GM18508 (cell line): Measurements from ENCODE around the gene SGSM2.

Source experiments
- ATAC-seq: cut with Tn5 transposase; IDR thresholded peaks from one replicate; pipeline ENCODE4 v1.9.1; 2021; ENCODE audit warnings: moderate number of reproducible peaks; ENCODE audit not compliant: insufficient read depth, unreplicated experiment

Gene SGSM2

DNA sequence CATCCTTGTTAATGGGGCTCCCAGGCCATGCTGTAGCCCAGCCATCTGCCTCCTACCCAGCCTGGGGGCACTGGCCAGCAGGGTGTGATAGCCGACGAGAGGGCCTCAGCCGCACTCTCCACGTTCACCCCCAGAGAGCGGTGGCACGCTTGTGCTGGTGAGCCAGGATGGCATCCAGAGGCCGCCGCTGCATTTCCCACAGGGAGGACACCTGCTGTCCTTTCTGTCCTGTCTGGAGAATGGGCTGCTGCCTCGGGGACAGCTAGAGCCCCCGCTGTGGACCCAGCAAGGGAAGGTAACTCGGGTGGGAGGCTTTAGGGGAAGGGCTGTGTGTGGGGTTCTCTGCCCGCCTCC, 27.4 kb downstream of the SGSM2 start:
- ATAC-seq, result no peak

DNA sequence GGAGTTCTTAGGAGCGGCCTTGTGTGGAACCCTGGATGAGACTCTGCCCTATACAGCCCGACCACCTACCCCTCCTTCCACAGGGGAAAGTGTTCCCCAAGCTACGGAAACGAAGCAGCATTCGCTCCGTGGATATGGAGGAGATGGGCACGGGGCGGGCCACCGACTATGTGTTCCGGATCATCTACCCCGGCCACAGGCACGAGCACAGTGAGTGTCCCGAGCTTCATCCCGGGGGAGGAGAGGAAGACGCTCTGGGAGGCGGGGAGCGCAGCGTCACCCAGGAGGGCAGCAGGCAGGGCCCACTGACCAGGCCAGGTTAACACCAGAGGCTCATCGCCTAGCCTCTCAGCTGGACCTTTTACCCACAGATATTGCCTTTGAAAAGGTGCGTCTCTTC, 27.8 kb downstream of the SGSM2 start:
- no peak for ATAC-seq

DNA sequence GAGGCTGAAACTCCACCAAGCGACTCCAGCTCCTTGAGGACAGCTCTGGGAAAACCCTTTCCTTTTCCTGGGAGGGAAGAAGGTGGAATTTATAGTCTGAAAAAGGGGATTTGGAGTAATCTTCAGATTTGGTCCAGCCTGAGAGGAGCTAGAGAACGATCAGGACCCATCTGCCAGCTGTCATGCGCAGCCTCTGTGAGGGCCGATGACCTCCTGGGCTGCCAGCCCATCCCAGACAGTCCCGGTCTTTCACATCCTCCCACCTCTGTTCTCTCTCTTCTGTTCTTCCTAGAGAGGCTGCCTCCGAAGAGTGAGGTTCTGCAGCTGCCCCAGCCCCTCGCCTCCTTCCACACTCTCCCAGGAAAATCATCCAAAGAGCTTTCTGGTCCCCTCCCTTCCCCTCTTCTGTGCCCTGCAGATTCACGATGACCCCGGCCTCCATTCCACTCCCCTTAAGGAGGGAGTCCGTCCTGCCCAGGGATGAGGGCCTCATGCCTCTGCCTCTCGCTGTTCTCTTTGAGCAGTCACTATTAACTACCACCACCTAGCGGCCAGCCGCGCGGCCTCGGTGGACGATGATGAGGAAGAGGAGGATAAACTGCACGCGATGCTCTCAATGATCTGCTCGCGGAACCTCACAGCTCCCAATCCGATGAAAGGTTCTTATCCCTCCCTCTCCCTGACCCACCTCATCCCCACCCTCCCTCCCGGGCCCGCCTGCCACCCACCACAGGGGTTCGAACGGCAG, 29.6 kb downstream of the SGSM2 start:
- ATAC-seq, result no peak

DNA sequence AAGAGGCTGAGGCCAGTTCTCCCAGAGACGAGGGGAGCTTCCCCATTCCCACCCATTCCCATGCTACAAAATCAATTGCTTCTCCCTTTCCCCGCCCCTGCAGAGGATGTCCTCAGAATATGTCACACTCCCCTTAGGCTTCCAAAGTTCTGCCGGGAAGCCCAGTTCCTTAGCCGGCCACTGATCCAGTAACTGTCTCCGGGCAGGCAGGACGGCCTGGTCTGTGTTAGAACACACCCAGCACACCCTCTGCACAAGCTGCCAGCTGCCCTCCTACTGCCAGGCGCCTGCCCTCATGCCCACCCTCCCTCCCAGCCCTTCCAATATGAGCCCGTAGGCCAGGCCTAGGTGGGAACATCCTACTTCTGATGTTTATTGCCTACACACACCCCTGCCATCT, 31.1 kb downstream of the SGSM2 start:
- no peak for ATAC-seq

DNA sequence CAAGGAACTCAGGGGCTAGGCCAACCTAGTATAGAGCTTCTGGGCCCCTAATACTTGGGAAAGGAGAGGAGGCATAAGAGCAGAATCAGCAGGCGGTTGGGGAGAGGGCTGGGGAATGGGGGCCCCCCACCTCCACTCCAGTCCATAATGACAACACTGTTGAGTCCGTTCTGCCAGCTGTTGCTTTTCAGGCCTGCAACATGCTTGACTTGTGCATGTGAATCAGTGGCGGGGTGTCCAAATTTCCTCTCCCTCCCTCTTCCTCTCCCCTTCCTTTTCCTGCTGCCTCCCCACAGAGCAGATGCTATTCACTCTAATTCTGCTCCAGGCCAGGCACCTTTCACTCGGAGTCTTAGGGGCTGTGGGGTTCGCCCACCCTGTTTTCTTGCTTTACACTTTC, 31.7 kb downstream of the SGSM2 start:
- ATAC-seq, result no peak

DNA sequence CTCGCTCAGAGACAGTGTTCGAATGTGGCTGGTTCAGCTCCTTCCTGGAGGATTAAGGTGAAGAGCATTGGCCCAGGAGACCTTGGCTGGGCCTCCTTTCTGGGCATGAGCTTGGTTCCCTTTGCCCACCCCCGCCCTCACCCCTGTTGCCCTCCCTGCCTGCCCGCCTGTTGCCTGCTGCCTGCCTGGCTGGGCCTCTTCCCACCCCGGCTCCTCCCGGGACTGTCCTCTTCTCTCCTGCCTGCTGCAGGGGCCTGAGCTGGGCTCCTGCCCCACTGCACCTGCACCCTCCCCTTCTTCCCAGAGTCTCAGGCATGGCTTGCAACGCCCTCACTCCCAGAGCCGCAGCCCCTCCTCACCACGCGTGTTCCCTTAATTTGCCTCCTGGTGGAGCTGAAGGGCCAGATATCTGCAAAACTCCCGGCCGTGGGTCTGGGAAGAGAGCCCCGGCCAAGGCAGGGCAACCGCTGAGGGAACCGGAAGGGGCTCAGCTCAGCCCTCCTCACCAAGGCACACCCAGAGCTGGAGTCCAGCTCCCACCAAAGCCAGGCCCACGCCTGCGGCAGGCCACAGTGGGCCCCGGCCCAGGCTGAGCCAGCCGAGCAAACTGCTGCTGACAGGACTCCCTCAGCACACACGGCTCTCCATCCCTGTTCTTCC, 32.4 kb downstream of the SGSM2 start:
- no peak for ATAC-seq

DNA sequence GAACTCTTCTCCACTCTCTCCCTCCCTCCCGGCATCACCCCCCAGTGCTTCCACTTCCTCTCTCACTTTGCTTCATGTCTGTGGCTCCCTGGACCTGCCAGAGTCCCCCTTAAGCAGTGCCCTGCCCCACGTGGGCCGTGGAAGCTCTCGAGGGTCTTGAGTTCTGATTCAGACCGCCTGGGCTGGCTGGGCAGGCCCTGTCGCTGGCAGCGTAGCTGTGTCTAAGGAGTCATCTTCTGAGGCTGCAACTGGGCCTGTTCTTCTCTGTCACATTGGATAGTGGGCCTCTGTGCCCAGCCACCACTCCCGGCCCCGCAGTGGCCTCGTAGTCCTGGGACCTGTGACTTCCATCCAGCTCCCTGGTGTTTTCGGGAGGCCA, 32.9 kb downstream of the SGSM2 start:
- no peak for ATAC-seq

DNA sequence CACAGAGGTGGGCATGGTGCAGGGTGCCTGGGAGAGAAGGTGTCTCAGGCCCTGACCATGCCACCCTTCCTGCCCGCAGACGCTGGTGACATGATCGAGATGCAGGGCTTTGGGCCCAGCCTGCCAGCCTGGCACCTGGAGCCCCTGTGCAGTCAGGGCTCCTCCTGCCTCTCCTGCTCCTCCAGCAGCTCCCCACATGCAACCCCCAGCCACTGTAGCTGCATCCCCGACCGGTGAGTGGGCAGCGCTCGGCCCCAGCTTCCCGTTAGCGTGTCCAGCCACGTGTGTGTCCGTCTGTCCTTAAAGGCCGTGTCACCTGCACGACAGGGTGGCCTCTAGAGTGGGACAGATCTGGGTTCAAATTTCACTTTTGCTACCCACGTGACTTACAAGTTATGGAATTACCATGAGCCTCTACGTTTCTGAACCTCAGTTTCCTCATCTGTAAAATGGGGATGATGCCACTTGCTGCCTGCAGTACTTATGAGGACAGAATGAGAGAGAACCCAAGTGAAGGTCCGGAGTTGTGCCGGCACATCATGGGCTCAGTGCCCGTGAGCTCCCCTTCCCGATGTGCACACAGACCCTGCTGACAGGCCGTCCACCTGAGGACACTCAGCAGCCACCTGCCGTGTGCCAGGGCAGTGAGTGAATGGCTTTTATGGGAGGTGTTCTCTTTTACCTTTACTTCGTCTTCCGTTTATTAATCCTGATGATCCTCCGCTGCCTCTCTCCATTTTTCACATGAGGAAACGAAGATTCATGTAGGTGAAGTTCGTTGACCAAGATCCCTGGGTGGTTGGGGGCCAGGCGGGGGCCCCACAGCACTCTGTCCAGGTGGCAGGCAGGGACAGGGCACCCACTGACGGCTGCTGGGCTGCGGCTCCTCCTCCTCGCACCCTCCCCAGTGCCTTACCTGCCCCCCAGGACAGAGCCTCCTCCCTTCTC, 34.2 kb downstream of the SGSM2 start:
- no peak for ATAC-seq

DNA sequence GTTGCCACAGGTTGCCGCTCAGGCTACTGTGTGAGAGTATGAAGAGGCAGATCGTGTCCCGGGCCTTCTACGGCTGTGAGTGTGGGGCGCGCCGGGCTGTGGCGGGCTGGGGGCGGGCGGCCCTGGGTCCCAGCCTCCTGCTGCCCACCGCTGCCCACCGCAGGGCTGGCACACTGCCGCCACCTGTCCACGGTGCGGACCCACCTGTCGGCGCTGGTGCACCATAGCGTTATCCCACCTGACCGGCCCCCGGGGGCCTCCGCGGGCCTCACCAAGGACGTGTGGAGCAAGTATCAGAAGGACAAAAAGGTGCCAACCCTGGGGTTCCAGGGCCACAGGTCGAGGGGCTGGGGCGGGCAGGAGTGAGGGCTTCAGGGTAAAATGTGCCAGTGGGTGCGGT, 34.9 kb downstream of the SGSM2 start:
- no peak for ATAC-seq

DNA sequence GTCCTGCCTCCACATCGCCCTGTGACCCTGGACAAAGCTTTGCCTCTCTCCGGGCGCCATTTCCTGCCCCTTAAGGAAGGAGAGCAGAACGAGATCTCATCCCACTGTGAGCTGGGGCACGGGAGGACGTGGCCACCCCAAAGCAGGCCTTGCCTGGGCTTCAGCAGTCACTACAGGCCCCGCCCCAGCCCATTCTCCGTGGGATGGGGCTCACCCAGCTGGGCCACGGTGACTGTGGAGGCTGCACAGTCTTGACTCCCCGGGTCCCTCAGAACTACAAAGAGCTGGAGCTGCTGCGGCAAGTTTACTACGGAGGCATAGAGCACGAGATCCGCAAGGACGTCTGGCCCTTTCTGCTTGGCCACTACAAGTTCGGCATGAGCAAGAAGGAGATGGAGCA, 35.4 kb downstream of the SGSM2 start:
- no peak for ATAC-seq

DNA sequence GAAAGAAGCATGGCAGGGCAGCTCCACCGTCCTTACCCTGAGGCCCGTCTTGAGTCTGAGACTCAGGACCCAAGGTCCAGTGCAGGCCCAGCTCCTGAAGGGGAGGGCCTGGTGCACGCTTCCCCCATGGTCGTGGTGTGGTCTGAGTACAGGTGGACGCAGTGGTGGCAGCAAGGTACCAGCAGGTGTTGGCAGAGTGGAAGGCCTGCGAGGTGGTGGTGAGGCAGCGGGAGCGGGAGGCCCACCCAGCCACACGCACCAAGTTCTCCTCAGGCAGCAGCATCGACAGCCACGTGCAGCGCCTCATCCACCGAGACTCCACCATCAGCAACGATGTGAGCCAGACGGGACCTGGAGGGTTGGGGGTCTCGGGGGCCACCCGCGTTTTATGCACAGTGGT, 35.9 kb downstream of the SGSM2 start:
- ATAC-seq, result no peak

DNA sequence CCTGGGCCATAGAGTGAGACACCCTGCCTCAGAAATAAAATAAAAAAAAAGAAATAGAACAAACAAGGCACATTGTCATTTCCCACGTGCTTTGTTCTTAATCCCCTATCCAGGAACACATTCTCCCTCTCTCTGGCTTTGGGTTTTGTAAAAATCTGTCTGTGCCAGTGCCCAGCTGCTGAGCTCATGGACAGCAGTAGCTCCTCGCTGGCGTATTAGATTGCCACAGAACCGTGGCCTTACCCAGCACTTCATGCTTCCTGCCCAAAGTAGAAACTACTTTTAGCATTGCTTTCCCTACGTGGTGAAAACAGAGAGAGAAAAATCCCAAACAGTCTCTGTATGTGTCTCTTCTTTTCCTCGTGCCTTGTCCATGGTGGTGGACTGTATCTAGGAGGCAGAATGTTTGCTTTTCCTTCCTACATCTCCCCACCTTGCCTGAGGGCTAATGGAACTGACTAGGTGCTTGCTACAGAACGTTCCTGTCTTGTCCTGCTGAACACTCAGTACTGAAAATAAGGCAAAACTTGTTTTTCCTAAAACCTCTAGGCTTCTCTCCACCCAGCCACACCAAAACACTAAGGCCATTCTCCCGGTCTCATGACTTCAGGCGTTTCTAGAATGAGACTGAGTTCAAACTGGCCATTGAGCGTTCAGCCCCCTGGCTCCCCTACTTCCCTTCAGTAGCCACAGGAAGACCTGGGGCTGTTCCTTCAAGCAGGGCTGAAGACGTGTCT, 37.4 kb downstream of the SGSM2 start:
- no peak for ATAC-seq

DNA sequence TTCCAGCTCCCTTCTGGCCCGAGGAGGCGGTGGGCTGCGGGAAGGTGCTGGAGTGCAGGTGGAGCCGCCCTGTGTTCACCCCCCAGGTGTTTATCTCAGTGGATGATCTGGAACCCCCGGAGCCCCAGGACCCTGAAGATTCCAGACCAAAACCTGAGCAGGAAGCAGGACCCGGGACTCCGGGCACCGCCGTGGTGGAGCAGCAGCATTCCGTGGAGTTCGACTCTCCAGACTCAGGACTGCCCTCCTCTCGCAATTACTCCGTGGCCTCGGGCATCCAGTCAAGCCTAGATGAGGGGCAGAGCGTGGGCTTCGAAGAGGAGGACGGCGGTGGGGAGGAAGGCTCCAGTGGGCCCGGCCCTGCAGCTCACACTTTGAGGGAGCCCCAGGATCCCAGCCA, 38.1 kb downstream of the SGSM2 start:
- ATAC-seq, result no peak

DNA sequence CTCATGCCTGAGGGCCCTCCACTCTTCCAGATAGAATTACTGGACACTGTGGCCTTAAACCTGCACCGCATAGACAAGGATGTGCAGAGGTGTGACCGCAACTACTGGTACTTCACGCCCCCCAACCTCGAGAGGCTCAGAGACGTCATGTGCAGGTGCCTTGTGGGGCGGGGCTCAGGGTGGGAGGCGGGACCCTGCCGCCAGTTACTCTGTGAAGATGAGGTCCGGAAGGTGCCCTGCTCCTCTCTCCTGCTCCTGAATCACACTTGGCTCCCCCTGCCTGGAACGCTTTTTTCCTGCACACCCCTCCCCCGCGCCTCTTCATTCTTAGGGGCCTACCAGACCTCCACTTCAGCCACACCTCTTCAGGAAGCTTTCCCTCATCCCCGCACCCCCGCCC, 38.8 kb downstream of the SGSM2 start:
- no peak for ATAC-seq

DNA sequence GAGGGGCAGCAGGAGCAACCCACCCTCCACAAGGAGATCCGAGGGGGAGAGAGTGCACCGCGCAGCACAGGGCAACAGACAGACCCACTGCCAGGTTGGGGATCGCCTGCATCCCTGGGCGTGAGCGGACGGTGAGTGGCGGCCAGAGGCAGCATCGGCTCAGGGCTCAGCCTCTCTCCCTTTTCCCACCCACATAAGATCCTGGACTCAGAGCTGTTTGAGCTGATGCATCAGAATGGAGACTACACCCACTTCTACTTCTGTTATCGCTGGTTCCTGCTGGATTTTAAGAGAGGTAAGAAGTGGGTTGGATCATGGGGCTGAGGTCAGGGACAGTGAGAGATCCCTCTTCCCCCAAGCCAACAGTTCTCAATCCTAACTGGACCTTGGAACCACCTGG, 40.4 kb downstream of the SGSM2 start:
- no peak for ATAC-seq

DNA sequence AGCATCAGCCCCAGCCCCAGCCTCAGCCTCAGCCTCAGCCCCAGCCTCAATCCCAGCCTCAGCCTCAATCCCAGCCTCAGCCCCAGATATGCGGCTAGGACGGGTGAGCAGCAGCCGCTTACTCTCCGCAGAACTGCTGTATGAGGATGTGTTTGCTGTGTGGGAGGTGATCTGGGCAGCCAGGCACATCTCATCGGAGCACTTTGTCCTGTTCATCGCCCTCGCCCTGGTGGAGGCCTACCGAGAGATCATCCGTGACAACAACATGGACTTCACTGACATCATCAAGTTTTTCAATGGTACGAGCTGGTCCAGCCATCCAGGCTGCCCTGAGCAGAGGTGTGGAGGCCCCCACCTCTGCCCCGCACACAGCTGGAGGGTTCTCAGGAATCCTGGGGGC, 41.6 kb downstream of the SGSM2 start:
- ATAC-seq, result no peak

DNA sequence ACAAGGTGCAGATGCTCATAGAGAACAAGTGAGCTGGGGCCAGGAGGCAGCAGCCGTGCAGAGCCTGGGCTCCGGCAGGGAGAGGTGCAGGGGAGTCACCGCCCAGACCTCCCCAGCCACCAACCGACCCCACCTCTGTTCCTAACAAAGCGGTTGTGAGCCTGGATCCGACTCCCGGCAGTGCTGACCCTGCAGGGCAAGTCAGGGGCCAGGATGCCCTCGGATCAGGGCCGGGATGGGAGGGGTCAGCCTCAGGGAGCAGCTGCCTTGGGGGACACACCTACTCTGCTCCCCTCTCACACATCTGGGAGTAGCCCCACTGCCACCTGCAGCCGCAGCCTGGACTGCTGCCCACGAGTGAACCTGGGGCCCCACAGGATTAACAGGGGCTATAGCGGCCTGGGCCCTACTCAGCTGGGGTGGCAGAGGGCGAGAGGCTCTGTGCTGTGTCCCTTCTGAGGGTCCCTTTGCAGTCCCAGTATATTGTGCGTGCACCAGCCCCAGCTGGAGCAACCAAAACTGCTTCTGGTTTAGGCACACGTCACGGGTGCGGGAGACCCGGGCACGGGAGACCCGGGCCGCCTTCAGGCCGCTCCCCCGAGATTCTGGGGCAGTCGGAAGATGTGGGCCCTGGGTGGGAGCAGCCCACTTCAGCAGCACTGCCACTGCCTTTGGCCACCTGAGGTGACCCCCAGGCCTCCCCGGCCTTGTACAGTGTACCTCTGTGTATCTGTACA, 42.4 kb downstream of the SGSM2 start:
- no peak for ATAC-seq

DNA sequence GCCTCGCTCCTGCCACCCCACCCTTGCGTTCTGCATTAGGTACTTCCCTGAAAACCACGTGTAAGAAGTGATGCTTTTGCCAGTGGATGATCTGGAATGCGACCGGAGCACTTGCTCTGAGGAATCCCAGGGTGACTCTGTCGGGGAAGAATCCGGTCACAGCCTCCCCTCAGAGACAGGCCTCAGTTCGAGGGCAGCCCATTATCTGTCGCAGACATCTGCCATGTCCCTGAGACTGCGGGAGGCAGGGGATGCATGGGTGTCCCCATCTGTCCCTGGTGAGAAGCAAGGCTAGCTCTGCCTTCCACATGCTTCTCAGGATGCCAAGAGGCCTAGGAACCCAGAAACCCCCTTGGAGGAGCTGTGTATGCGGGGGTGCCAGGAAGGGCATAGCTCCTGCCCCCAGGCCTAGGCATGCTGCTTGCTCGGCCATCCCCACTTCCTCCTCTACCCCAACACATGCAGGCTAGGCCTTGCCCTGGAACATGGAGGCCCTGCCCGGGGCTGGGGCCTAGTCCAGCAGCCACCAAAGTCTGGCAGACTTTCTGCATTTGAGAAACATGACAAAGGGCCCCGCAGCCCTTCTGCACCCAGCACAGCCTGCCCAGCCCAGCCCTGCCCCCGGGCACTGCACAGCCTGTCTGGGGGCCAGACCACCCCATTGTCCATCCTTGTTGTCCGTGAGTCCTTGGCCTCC, 43.1 kb downstream of the SGSM2 start:
- no peak for ATAC-seq

DNA sequence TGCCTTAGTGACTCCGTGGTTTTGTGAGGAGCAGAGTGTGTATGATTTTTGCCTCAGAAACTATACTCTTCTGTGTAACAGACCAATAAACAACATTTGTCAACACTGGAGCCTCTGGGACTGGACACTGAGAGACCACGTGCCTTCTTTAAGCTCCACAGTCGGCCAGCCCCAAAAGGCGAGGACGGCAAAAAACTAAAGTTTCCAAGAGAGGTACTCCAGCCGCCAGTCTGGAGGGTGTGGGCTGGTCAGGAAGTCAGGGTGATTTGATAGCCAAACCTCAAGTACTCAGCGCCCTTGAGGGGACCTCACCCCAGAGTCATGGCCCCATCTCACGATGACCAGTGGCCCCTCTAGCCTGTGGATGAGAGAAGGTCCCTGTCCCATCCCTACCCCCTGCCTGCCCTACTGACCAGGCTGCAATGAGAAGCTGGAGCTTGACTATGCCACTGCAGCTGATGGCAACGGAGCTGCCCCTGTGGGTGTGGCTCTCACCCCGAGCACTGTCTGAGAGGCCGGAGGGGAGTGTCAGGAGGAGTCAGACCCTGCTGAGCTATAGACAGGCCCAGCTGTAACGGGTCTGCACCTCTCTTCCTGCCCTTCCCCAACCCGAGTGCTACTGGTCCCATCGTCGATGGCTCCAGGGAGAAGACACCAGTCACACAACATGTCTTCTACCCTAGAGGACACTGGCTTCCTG, 43.8 kb downstream of the SGSM2 start:
- no peak for ATAC-seq
